ENCODE data around the gene STYXL1. TPM values are rescaled to one million over a fixed set of nuclear protein-coding genes. Genes with fewer than 3 reads are reported as not detected.

The STYXL1 gene
- total RNA-seq, 1 donor from 2014 or later, result 71.7 TPM

GRCh38 chr7:75953931-75954330 lies 93.9 kb downstream of the STYXL1 start:
- Histone ChIP-seq H3K27me3 (ENCODE audit: control insufficient read depth, insufficient read depth, low read length) (no peaks in the 10 kb centered on the region), H3K36me3 (ENCODE audit: control insufficient read depth, insufficient read depth, low read length) (no peaks in the 10 kb centered on the region), H3K4me3 (ENCODE audit: low read depth, low read length) (no peak overlapping the region)
- DNase-seq (ENCODE audit: low read depth), result no peak
- no peak for TF ChIP-seq CTCF (IDR thresholded peaks at IDR 0.05; ENCODE audit: insufficient read depth, low read length, poor library complexity, severe bottlenecking)

GRCh38 chr7:75953431-75953830 lies 94.4 kb downstream of the STYXL1 start:
- no peak for TF ChIP-seq CTCF (IDR thresholded peaks at IDR 0.05; ENCODE audit: insufficient read depth, low read length, poor library complexity, severe bottlenecking)
- no peak for DNase-seq (ENCODE audit: low read depth)
- no peak overlapping the region for H3K4me3 ChIP-seq (ENCODE audit: low read depth, low read length)
- no peaks in the 10 kb centered on the region for H3K36me3 ChIP-seq (ENCODE audit: control insufficient read depth, insufficient read depth, low read length)
- H3K27me3 ChIP-seq (ENCODE audit: control insufficient read depth, insufficient read depth, low read length), result no peaks in the 10 kb centered on the region

DNA sequence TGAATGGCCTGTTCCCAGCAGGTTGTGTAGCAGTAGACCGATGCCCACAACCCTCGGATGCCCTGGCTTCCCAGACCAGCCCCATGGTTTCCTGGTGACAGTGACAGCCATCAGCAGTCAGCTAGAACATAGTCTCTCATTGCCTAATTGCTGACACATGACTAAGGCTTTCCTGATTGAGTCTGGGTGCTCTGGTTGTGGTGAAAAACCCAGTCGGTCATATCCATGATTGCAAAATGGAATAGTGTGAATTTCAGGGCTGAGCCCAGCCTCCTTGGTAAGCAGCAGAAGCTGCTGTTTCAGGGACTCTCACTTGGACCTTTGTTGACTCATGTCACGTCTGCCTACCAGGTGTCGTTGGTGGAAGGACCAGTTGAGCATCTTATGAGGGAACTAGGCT lies 96.3 kb downstream of the STYXL1 start:
- Histone ChIP-seq H3K36me3 (ENCODE audit: control insufficient read depth, insufficient read depth, low read length) (no peaks in the 10 kb centered on the region), H3K27me3 (ENCODE audit: control insufficient read depth, insufficient read depth, low read length) (no peaks in the 10 kb centered on the region), H3K4me3 (ENCODE audit: low read depth, low read length) (no peak overlapping the region)
- peak; percentile 68 for DNase-seq (ENCODE audit: low read depth)
- no peak for TF ChIP-seq CTCF (IDR thresholded peaks at IDR 0.05; ENCODE audit: insufficient read depth, low read length, poor library complexity, severe bottlenecking)

- H3K4me3 ChIP-seq (ENCODE audit: low read depth, low read length), result no peak overlapping the region
- H3K36me3 ChIP-seq (ENCODE audit: control insufficient read depth, insufficient read depth, low read length), result no peaks in the 10 kb centered on the region
- H3K27me3 ChIP-seq (ENCODE audit: control insufficient read depth, insufficient read depth, low read length), result no peaks in the 10 kb centered on the region
- DNase-seq (ENCODE audit: low read depth), result no peak
- TF ChIP-seq CTCF (IDR thresholded peaks at IDR 0.05; ENCODE audit: insufficient read depth, low read length, poor library complexity, severe bottlenecking), result no peak
These were observed 97.6 kb downstream of the STYXL1 start for GRCh38 chr7:75950111-75950681.

DNA sequence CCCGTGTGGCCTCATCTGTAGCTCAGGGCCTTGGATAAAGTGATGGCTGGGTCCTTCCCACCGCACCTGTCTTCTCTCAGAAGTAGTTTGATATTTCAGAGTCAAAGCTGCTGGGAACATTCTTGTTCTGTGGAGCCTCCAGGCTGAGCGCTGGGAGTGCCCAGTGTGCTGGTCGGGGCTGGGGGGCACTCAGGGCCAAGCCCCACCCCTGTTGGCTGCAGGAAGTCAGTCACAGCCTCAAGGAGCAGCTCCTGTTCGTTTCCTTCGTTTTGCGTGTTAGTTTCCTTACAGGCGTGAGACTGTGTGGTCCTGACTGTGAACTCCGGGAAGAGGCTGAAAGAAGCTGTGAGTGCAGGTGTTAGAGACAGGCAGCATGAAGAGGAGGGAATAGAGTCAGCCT lies 99.6 kb downstream of the STYXL1 start:
- Histone ChIP-seq H3K36me3 (ENCODE audit: control insufficient read depth, insufficient read depth, low read length) (no peaks in the 10 kb centered on the region), H3K4me3 (ENCODE audit: low read depth, low read length) (no peak overlapping the region), H3K27me3 (ENCODE audit: control insufficient read depth, insufficient read depth, low read length) (no peaks in the 10 kb centered on the region)
- no peak for TF ChIP-seq CTCF (IDR thresholded peaks at IDR 0.05; ENCODE audit: insufficient read depth, low read length, poor library complexity, severe bottlenecking)
- no peak for DNase-seq (ENCODE audit: low read depth)

Other genes starting within 250 kb of the STYXL1 start
- not detected in 2 replicates for gene CCL24, start 234.2 kb downstream of the STYXL1 start, total RNA-seq
- gene RHBDD2, start 169.0 kb downstream of the STYXL1 start, total RNA-seq, result 60.0 and 71.7 TPM in 2 replicates
- 74.0 and 88.0 TPM in 2 replicates for gene POR, start 132.8 kb downstream of the STYXL1 start, total RNA-seq
- 17.4 and 24.2 TPM in 2 replicates for gene TMEM120A, start 53.4 kb downstream of the STYXL1 start, total RNA-seq
- 109 and 112 TPM in 2 replicates for gene MDH2, start 106 bp upstream of the STYXL1 start, total RNA-seq
- 0.21 TPM in 1 of 2 replicates, not detected in the other for gene SRRM3, start 153.9 kb upstream of the STYXL1 start, total RNA-seq

Measured in kidney epithelial cell (primary cell).